GM23338 (cell line): Measurements from ENCODE around the gene GRHPR. TPM values are rescaled to one million over a fixed set of nuclear protein-coding genes. Genes with fewer than 3 reads are reported as not detected.

ENCODE experiments used
- ATAC-seq: fragments of 200-7000 bp; cut with Tn5 transposase; 3 replicates; pipeline ENCODE4 v1.9.1; 2020
- DNase-seq: peaks from one replicate; pipeline ENCODE4 v3.0.0-alpha.2; 2015; ENCODE audit warnings: low spot score
- H2AFZ ChIP-seq: fragments of 200-600 bp; sonication (generic); 2 replicates; pipeline ENCODE4 v1.8.0; 2016; ENCODE audit warnings: antibody characterized with exemption, mild to moderate bottlenecking, moderate library complexity
- H3F3A ChIP-seq: fragments of 200-600 bp; sonication (generic); replicated peaks from 2 replicates; pipeline ENCODE4 v1.8.0; 2017; ENCODE audit warnings: antibody characterized with exemption, mixed run types, low read depth
- H3K27ac ChIP-seq: fragments of 200-600 bp; sonication (generic); 2 replicates; pipeline ENCODE4 v1.6.1; 2016; ENCODE audit warnings: low read depth
- H3K27me3 ChIP-seq: fragments of 200-600 bp; sonication (generic); 2 replicates; pipeline ENCODE4 v1.8.0; 2016; ENCODE audit warnings: mild to moderate bottlenecking, mixed run types, moderate library complexity; ENCODE audit not compliant: insufficient read depth
- H3K36me3 ChIP-seq: fragments of 200-600 bp; sonication (generic); 2 replicates; pipeline ENCODE4 v1.8.0; 2016; ENCODE audit warnings: mild to moderate bottlenecking; ENCODE audit not compliant: insufficient read depth
- H3K4me1 ChIP-seq: fragments of 200-600 bp; sonication (generic); 2 replicates; pipeline ENCODE4 v1.8.0; 2016; ENCODE audit warnings: mild to moderate bottlenecking, moderate library complexity; ENCODE audit not compliant: insufficient read depth
- H3K4me2 ChIP-seq: fragments of 200-600 bp; sonication (generic); 2 replicates; pipeline ENCODE4 v1.7.1; 2017; ENCODE audit warnings: mixed run types
- H3K4me3 ChIP-seq: fragments of 200-600 bp; sonication (generic); 2 replicates; pipeline ENCODE4 v1.6.1; 2016; ENCODE audit warnings: mixed run types
- H3K79me2 ChIP-seq: fragments of 200-600 bp; sonication (generic); replicated peaks from 2 replicates; pipeline ENCODE4 v1.8.0; 2017; ENCODE audit warnings: mild to moderate bottlenecking; ENCODE audit not compliant: insufficient read depth
- H3K9me2 ChIP-seq: fragments of 200-600 bp; sonication (generic); 2 replicates; pipeline ENCODE4 v1.8.0; 2017; ENCODE audit not compliant: insufficient read depth
- H4K20me1 ChIP-seq: fragments of 200-600 bp; sonication (generic); replicated peaks from 2 replicates; pipeline ENCODE4 v1.8.0; 2017; ENCODE audit warnings: mild to moderate bottlenecking; ENCODE audit not compliant: insufficient read depth
- H3K27ac Mint-ChIP-seq: 2 replicates; pipeline ENCODE4 v1.8.0; 2020; ENCODE audit warnings: inconsistent platforms, mild to moderate bottlenecking, moderate library complexity, mixed read lengths
- H3K27me3 Mint-ChIP-seq: 3 replicates; pipeline ENCODE4 v1.8.0; 2022; ENCODE audit warnings: low read depth, mild to moderate bottlenecking, moderate library complexity, mixed read lengths, inconsistent platforms; ENCODE audit not compliant: insufficient read depth, poor library complexity
- H3K36me3 Mint-ChIP-seq: 3 replicates; pipeline ENCODE4 v1.8.0; 2021; ENCODE audit warnings: low read depth, mild to moderate bottlenecking, inconsistent platforms, moderate library complexity, mixed read lengths
- H3K4me1 Mint-ChIP-seq: 3 replicates; pipeline ENCODE4 v1.8.0; 2020; ENCODE audit warnings: mild to moderate bottlenecking, inconsistent platforms, mixed read lengths
- H3K4me3 Mint-ChIP-seq: 3 replicates; pipeline ENCODE4 v1.8.0; 2021; ENCODE audit warnings: moderate library complexity, mild to moderate bottlenecking, inconsistent platforms, mixed read lengths
- H3K9me3 Mint-ChIP-seq: 3 replicates; pipeline ENCODE4 v1.8.0; 2020; ENCODE audit warnings: moderate library complexity, mild to moderate bottlenecking, inconsistent platforms, mixed read lengths
- CREB1 ChIP-seq: fragments of 250-450 bp; sonication (Bioruptor Pico); IDR thresholded peaks from 2 replicates; pipeline ENCODE4 v1.5.0; 2020; ENCODE audit warnings: low read depth, mild to moderate bottlenecking, moderate library complexity
- ETS1 ChIP-seq: IDR thresholded peaks from 2 replicates; pipeline ENCODE4 v1.6.1; 2016; ENCODE audit warnings: antibody characterized with exemption
- EZH2 ChIP-seq: fragments of 200-600 bp; sonication (generic); IDR thresholded peaks from one replicate; pipeline ENCODE4 v1.8.0; 2017; ENCODE audit warnings: antibody characterized with exemption, mild to moderate bottlenecking, low read depth; ENCODE audit not compliant: unreplicated experiment
- EZH2phosphoT487 ChIP-seq: fragments of 200-600 bp; sonication (generic); IDR thresholded peaks from one replicate; pipeline ENCODE4 v1.8.1; 2018; ENCODE audit warnings: antibody characterized with exemption; ENCODE audit not compliant: unreplicated experiment
- POLR2AphosphoS5 ChIP-seq: IDR thresholded peaks from 2 replicates; pipeline ENCODE4 v1.6.1; 2016; ENCODE audit warnings: antibody characterized with exemption, low read depth
- REST ChIP-seq: IDR thresholded peaks from one replicate; pipeline ENCODE4 v1.6.1; 2018; ENCODE audit warnings: antibody characterized with exemption; ENCODE audit not compliant: unreplicated experiment
- STAT1 ChIP-seq: IDR thresholded peaks from one replicate; pipeline ENCODE4 v1.6.1; 2016; ENCODE audit warnings: antibody characterized with exemption; ENCODE audit not compliant: unreplicated experiment
- ZNF114 ChIP-seq: fragments of 250-450 bp; sonication (Bioruptor Pico); IDR thresholded peaks from 2 replicates; pipeline ENCODE4 v1.5.0; 2020; ENCODE audit warnings: mild to moderate bottlenecking, moderate library complexity
- ZNF331 ChIP-seq: fragments of 250-450 bp; sonication (Bioruptor Pico); IDR thresholded peaks from 2 replicates; pipeline ENCODE4 v1.5.0; 2020; ENCODE audit warnings: low read depth, mild to moderate bottlenecking, moderate library complexity
- polyA plus RNA-seq: library from polyadenylated mRNA; unstranded; fragments of >200 nt; fragmentation: Nextera tagmentation; extraction: Ambion mirVana; gene quantifications from 2 replicates; pipeline ENCODE4 v1.2.1, GENCODE V29; 2016
- total RNA-seq: library from RNA; depleted of rRNA; stranded (reverse); fragments of >200 nt; shearing (Covaris generic); gene quantifications from 2 replicates; pipeline ENCODE4 v1.2.3, GENCODE V29; 2014

GRHPR gene
- total and polyA plus RNA-seq, 2 experiments from 2014 or later: 69.0 to 128 TPM

- TF ChIP-seq ETS1: no peak
- no peak for TF ChIP-seq STAT1
- no peak for TF ChIP-seq EZH2
- no peak for TF ChIP-seq REST
- TF ChIP-seq ZNF114 (CRISPR knock-in tag): no peak
Observed at GRCh38 chr9:37454238-37454637, 31.7 kb downstream of the GRHPR start (continued).

- Histone ChIP-seq H3K36me3 (no peaks in the 10 kb centered on the region), H3F3A (peaks cover 2% of the 10 kb centered on the region; the same call in 1 of the 2 replicates), H4K20me1 (peaks cover 85% of the 10 kb centered on the region), H3K4me2 (no peak overlapping the region), H3K4me3 (no peak overlapping the region), H3K27ac (no peak overlapping the region), H3K9me2 (no peaks in the 10 kb centered on the region), H3K79me2 (peaks cover 100% of the 10 kb centered on the region), H3K4me1 (peaks cover 9% of the 10 kb centered on the region; the same call in 1 of the 2 replicates), H3K27me3 (no peaks in the 10 kb centered on the region), H2AFZ (no peak overlapping the region)
- DNase-seq (no peak), ATAC-seq (peak; percentile 49)
- Mint-ChIP-seq H3K36me3 (peaks cover 16% of the 10 kb centered on the region; the same call in 1 of the 3 replicates), H3K4me3 (no peak overlapping the region), H3K27ac (no peak overlapping the region), H3K27me3 (no peaks in the 10 kb centered on the region), H3K4me1 (peaks cover 20% of the 10 kb centered on the region; the same call in 2 of the 3 replicates), H3K9me3 (no peaks in the 10 kb centered on the region)
- TF ChIP-seq ETS1 (no peak), CREB1 (CRISPR knock-in tag) (no peak), ZNF331 (CRISPR knock-in tag) (no peak), POLR2AphosphoS5 (no peak), STAT1 (no peak), EZH2phosphoT487 (no peak), EZH2 (no peak), ZNF114 (CRISPR knock-in tag) (no peak), REST (no peak)
Observed at GRCh38 chr9:37455884-37456647, 33.6 kb downstream of the GRHPR start.
